GM18526 (cell line): Measurements from ENCODE around the gene GATA5.

Experiments used
- POLR2A ChIP-seq: IDR thresholded peaks from 3 replicates; pipeline ENCODE4 v1.6.1; 2011; ENCODE audit not compliant: insufficient read length; ENCODE audit errors: extremely low read depth

GATA5 gene

GRCh38 chr20:62495749-62496567 is 20.2 kb upstream of the GATA5 start:
- TF ChIP-seq POLR2A = no peak

- no peak for TF ChIP-seq POLR2A
These were observed 19.4 kb upstream of the GATA5 start for GRCh38 chr20:62494980-62495748.

GRCh38 chr20:62494537-62494936 is 18.7 kb upstream of the GATA5 start:
- TF ChIP-seq POLR2A = no peak

GRCh38 chr20:62493886-62494285 is 18.1 kb upstream of the GATA5 start:
- no peak for TF ChIP-seq POLR2A

- TF ChIP-seq POLR2A = no peak
These were observed 17.6 kb upstream of the GATA5 start for GRCh38 chr20:62493253-62493885.

GRCh38 chr20:62492711-62493110 is 16.9 kb upstream of the GATA5 start:
- TF ChIP-seq POLR2A = no peak

GRCh38 chr20:62489932-62490263 is 14.1 kb upstream of the GATA5 start:
- TF ChIP-seq POLR2A = no peak

GRCh38 chr20:62489186-62489931 is 13.6 kb upstream of the GATA5 start:
- no peak for TF ChIP-seq POLR2A

GRCh38 chr20:62488470-62488869 is 12.7 kb upstream of the GATA5 start:
- no peak for TF ChIP-seq POLR2A

GRCh38 chr20:62487561-62488354 is 12.0 kb upstream of the GATA5 start:
- no peak for TF ChIP-seq POLR2A

- no peak for TF ChIP-seq POLR2A
These were observed 11.3 kb upstream of the GATA5 start for GRCh38 chr20:62487118-62487517.

GRCh38 chr20:62486484-62486883 is 10.7 kb upstream of the GATA5 start:
- no peak for TF ChIP-seq POLR2A

GRCh38 chr20:62485701-62486089 is 9.9 kb upstream of the GATA5 start:
- TF ChIP-seq POLR2A = no peak

- no peak for TF ChIP-seq POLR2A
These were observed 9.4 kb upstream of the GATA5 start for GRCh38 chr20:62485062-62485700.
